HepG2 (cell line): Measurements from ENCODE around the gene ESAM. TPM values are rescaled to one million over a fixed set of nuclear protein-coding genes. Genes with fewer than 3 reads are reported as not detected.

Experiments used
- ATF7 ChIP-seq, 2 experiments: fragments of 450-650 bp in 1 of 2; sonication (generic) in 1 of 2; formaldehyde crosslinking in 1 of 2; IDR thresholded peaks; 2 replicates each; pipeline versions ENCODE4 v1.4.0 to v1.6.1; 2016 to 2020; ENCODE audit warnings: antibody characterized with exemption in 1 of 2, mild to moderate bottlenecking in 1 of 2, missing genetic modification reagents in 1 of 2
- CTCF ChIP-seq: sonication (generic); formaldehyde crosslinking; IDR thresholded peaks from 2 replicates; pipeline ENCODE4 v1.5.0; 2020; ENCODE audit warnings: mild to moderate bottlenecking, missing genetic modification reagents, moderate library complexity
- DNMT1 ChIP-seq: sonication (generic); formaldehyde crosslinking; IDR thresholded peaks from 2 replicates; pipeline ENCODE4 v1.5.1; 2020; ENCODE audit warnings: mild to moderate bottlenecking, missing genetic modification reagents
- HES4 ChIP-seq: sonication (generic); formaldehyde crosslinking; IDR thresholded peaks from 2 replicates; pipeline ENCODE4 v1.9.0; 2021; ENCODE audit warnings: mild to moderate bottlenecking, missing genetic modification reagents, borderline replicate concordance
- MZF1 ChIP-seq: sonication (generic); formaldehyde crosslinking; IDR thresholded peaks from 2 replicates; pipeline ENCODE4 v1.8.1; 2023; ENCODE audit warnings: mild to moderate bottlenecking, missing genetic modification reagents, borderline replicate concordance
- NCOA1 ChIP-seq: sonication (generic); formaldehyde crosslinking; IDR thresholded peaks from 2 replicates; pipeline ENCODE4 v1.9.0; 2021; ENCODE audit warnings: missing genetic modification reagents
- NCOA2 ChIP-seq: sonication (generic); formaldehyde crosslinking; IDR thresholded peaks from 2 replicates; pipeline ENCODE4 v1.8.0; 2022; ENCODE audit warnings: inconsistent platforms
- POLR2A ChIP-seq, 2 experiments: IDR thresholded peaks; 2 replicates each; pipeline ENCODE4 v1.6.1; 2011; ENCODE audit warnings: low read depth in 2 of 2, low read length in 2 of 2, mild to moderate bottlenecking in 1 of 2, moderate library complexity in 1 of 2; ENCODE audit not compliant: insufficient read depth in 1 of 2
- TRIM22 ChIP-seq: fragments of 450-650 bp; IDR thresholded peaks from 2 replicates; pipeline ENCODE4 v1.6.1; 2017
- ZNF263 ChIP-seq: sonication (generic); formaldehyde crosslinking; IDR thresholded peaks from 2 replicates; pipeline ENCODE4 v1.4.0; 2020; ENCODE audit warnings: missing genetic modification reagents
- ZNF407 ChIP-seq: sonication (generic); formaldehyde crosslinking; IDR thresholded peaks from one replicate; pipeline ENCODE4 v1.5.1; 2020; ENCODE audit warnings: mild to moderate bottlenecking, missing genetic modification reagents; ENCODE audit errors: not compliant biosample characterization
- ZNF512 ChIP-seq: sonication (generic); formaldehyde crosslinking; IDR thresholded peaks from 2 replicates; pipeline ENCODE4 v1.4.0; 2020; ENCODE audit warnings: mild to moderate bottlenecking, missing genetic modification reagents
- ZNF547 ChIP-seq: sonication (generic); formaldehyde crosslinking; IDR thresholded peaks from 2 replicates; pipeline ENCODE4 v1.5.1; 2020; ENCODE audit warnings: mild to moderate bottlenecking, missing genetic modification reagents
- polyA plus RNA-seq, 8 experiments: library from polyadenylated mRNA; depleted of rRNA in 3 of 8; stranded (reverse) in 7 of 8; unstranded in 1 of 8; fragments of >200 nt; fragmentation: Illumina TruSeq in 4 of 8; extraction: Trizol in 4 of 8; gene quantifications; 2 replicates each; pipeline versions ENCODE4 v1.2.1 to v1.2.3, GENCODE V29; 2011 to 2016; ENCODE audit warnings: low read depth in 4 of 8, missing spikeins in 1 of 8, mixed read lengths in 1 of 8; ENCODE audit not compliant: insufficient read depth in 1 of 8
- total RNA-seq, 5 experiments: library from RNA; depleted of rRNA; stranded (reverse); fragments of >200 nt; fragmentation: Illumina TruSeq; extraction: Trizol; gene quantifications; 2 replicates each; pipeline ENCODE4 v1.2.3, GENCODE V29; 2016; ENCODE audit warnings: low read depth in 1 of 5

ESAM gene
- total and polyA plus RNA-seq, 2 of the 13 experiments (the other 11 are each of a cell fraction or from before 2014, with no cell fraction given), result 1.2 to 6.8 TPM

GRCh38 chr11:124745835-124746620 lies 16.1 kb downstream of the ESAM start (continued):
- TF ChIP-seq ZNF547, result 0 out of 2 replicates have a peak, but pooled peaks have one; percentile 59
- TF ChIP-seq CTCF (CRISPR knock-in tag), result peak; percentile 45
- no peak for TF ChIP-seq ZNF263 (CRISPR knock-in tag)
- TF ChIP-seq NCOA2 (CRISPR knock-in tag), result no peak
- 0 out of 2 replicates have a peak, but pooled peaks have one; percentile 23 for TF ChIP-seq ZNF512 (CRISPR knock-in tag)
- TF ChIP-seq HES4 (CRISPR knock-in tag), result 0 out of 2 replicates have a peak, but pooled peaks have one; percentile 27
- TF ChIP-seq MZF1 (CRISPR knock-in tag), result no peak
- no peak for TF ChIP-seq POLR2A (IDR thresholded peaks at IDR 0.05; ENCODE audit: insufficient read depth in 1 of 2, low read depth in 2 of 2, low read length in 2 of 2)
- TF ChIP-seq ATF7 (IDR thresholded peaks at IDR 0.05), result no peak
- TF ChIP-seq ATF7 (CRISPR knock-in tag; IDR thresholded peaks at IDR 0.05), result 0 out of 2 replicates have a peak, but pooled peaks have one; percentile 10
- no peak for TF ChIP-seq NCOA1 (CRISPR knock-in tag)
- no peak for TF ChIP-seq TRIM22
- TF ChIP-seq ZNF407 (CRISPR knock-in tag), result peak; percentile 16
- no peak for TF ChIP-seq DNMT1
